IgD-negative memory B cell (primary cell): ENCODE results near the gene SETX. TPM values are rescaled to one million over a fixed set of nuclear protein-coding genes. Genes with fewer than 3 reads are reported as not detected.

Experiments used
- H3K27ac Mint-ChIP-seq, 3 donors: one replicate each; pipeline ENCODE4 v1.8.0; 2020 to 2022; ENCODE audit warnings: mild to moderate bottlenecking in 3 of 3, mixed read lengths in 3 of 3, moderate library complexity in 1 of 3
- H3K27me3 Mint-ChIP-seq: one replicate; pipeline ENCODE4 v1.8.0; 2021; ENCODE audit warnings: mixed read lengths
- H3K36me3 Mint-ChIP-seq: one replicate; pipeline ENCODE4 v1.8.0; 2020; ENCODE audit warnings: mild to moderate bottlenecking, mixed read lengths
- H3K4me1 Mint-ChIP-seq, 3 donors: one replicate each; pipeline ENCODE4 v1.8.0; 2020 to 2022; ENCODE audit warnings: mixed read lengths in 3 of 3, mild to moderate bottlenecking in 1 of 3
- H3K4me3 Mint-ChIP-seq, 4 donors: one replicate each; pipeline ENCODE4 v1.8.0; 2020 to 2022; ENCODE audit warnings: mild to moderate bottlenecking in 4 of 4, mixed read lengths in 4 of 4, moderate library complexity in 3 of 4
- H3K9me3 Mint-ChIP-seq, 3 donors: one replicate each; pipeline ENCODE4 v1.8.0; 2020 to 2021; ENCODE audit warnings: mixed read lengths in 3 of 3, mild to moderate bottlenecking in 1 of 3
- polyA plus RNA-seq: library from polyadenylated mRNA; unstranded; fragments of 300-500 nt; fragmentation: Illumina TruSeq; gene quantifications from one replicate; pipeline ENCODE4 v1.2.3, GENCODE V29; 2021

Gene SETX
- polyA plus RNA-seq, 1 donor from 2014 or later, result 39.3 TPM

- H3K4me1 Mint-ChIP-seq, result peaks cover 7 to 14% (median 10%) of the 10 kb centered on the region in 3 donors
- no peaks in the 10 kb centered on the region for H3K27me3 Mint-ChIP-seq
- H3K4me3 Mint-ChIP-seq, result no peak overlapping the region
- no peaks in the 10 kb centered on the region for H3K9me3 Mint-ChIP-seq
- H3K36me3 Mint-ChIP-seq, result peaks cover 15% of the 10 kb centered on the region
- H3K27ac Mint-ChIP-seq, result no peak overlapping the region
These were observed 26.2 kb downstream of the SETX start for GRCh38 chr9:132328580-132328979.

- Mint-ChIP-seq H3K27me3 (no peaks in the 10 kb centered on the region), H3K4me1 (peaks cover 10 to 14% (median 13%) of the 10 kb centered on the region in 3 donors), H3K4me3 (no peak overlapping the region), H3K27ac (peak overlapping the region in 1 of 3 donors; percentile 63), H3K36me3 (peaks cover 18% of the 10 kb centered on the region), H3K9me3 (no peaks in the 10 kb centered on the region)
These were observed 27.2 kb downstream of the SETX start for GRCh38 chr9:132327537-132327936.

GRCh38 chr9:132324425-132324824, 30.4 kb downstream of the SETX start:
- Mint-ChIP-seq H3K4me1 (peaks cover 17 to 27% (median 20%) of the 10 kb centered on the region in 3 donors), H3K9me3 (no peaks in the 10 kb centered on the region), H3K27ac (peak overlapping the region in 1 of 3 donors; percentile 59), H3K4me3 (no peak overlapping the region), H3K27me3 (no peaks in the 10 kb centered on the region), H3K36me3 (peaks cover 13% of the 10 kb centered on the region)

GRCh38 chr9:132319421-132320110, 35.2 kb downstream of the SETX start:
- Mint-ChIP-seq H3K27ac (peak overlapping the region in 1 of 3 donors; percentile 75), H3K27me3 (no peaks in the 10 kb centered on the region), H3K4me1 (peaks cover 20 to 25% (median 24%) of the 10 kb centered on the region in 3 donors), H3K4me3 (peak overlapping the region in 1 of 4 donors; percentile 61), H3K36me3 (peaks cover 3% of the 10 kb centered on the region), H3K9me3 (no peaks in the 10 kb centered on the region)

GRCh38 chr9:132312873-132313272, 41.9 kb downstream of the SETX start:
- H3K27ac Mint-ChIP-seq, result peak overlapping the region in 1 of 3 donors; percentile 4
- H3K4me1 Mint-ChIP-seq, result peaks cover 7 to 20% (median 15%) of the 10 kb centered on the region in 3 donors
- no peaks in the 10 kb centered on the region for H3K9me3 Mint-ChIP-seq
- H3K36me3 Mint-ChIP-seq, result peaks cover 2% of the 10 kb centered on the region
- peak overlapping the region in 1 of 4 donors; percentile 3 for H3K4me3 Mint-ChIP-seq
- no peaks in the 10 kb centered on the region for H3K27me3 Mint-ChIP-seq

- Mint-ChIP-seq H3K9me3 (no peaks in the 10 kb centered on the region), H3K27ac (peak overlapping the region in 1 of 3 donors; percentile 69), H3K36me3 (peaks cover 2% of the 10 kb centered on the region), H3K27me3 (no peaks in the 10 kb centered on the region), H3K4me1 (peaks cover 7 to 20% (median 15%) of the 10 kb centered on the region in 3 donors), H3K4me3 (peak overlapping the region in 1 of 4 donors; percentile 3)
These were observed 42.4 kb downstream of the SETX start for GRCh38 chr9:132312426-132312825.

GRCh38 chr9:132311978-132312377, 42.8 kb downstream of the SETX start:
- no peaks in the 10 kb centered on the region for H3K27me3 Mint-ChIP-seq
- H3K27ac Mint-ChIP-seq, result peak overlapping the region in 1 of 3 donors; percentile 69
- peaks cover 2% of the 10 kb centered on the region for H3K36me3 Mint-ChIP-seq
- no peak overlapping the region for H3K4me3 Mint-ChIP-seq
- no peaks in the 10 kb centered on the region for H3K9me3 Mint-ChIP-seq
- peaks cover 7 to 20% (median 15%) of the 10 kb centered on the region in 3 donors for H3K4me1 Mint-ChIP-seq

GRCh38 chr9:132309056-132309455, 45.7 kb downstream of the SETX start:
- peaks cover 5% of the 10 kb centered on the region for H3K36me3 Mint-ChIP-seq
- peaks cover 7 to 20% (median 15%) of the 10 kb centered on the region in 3 donors for H3K4me1 Mint-ChIP-seq

GRCh38 chr9:132301521-132301920, 53.3 kb downstream of the SETX start:
- H3K27me3 Mint-ChIP-seq, result no peaks in the 10 kb centered on the region
- peaks cover 3 to 12% (median 4%) of the 10 kb centered on the region in 3 donors for H3K4me1 Mint-ChIP-seq
- H3K36me3 Mint-ChIP-seq, result peaks cover 9% of the 10 kb centered on the region
- no peaks in the 10 kb centered on the region for H3K9me3 Mint-ChIP-seq
- no peak overlapping the region for H3K27ac Mint-ChIP-seq
- no peak overlapping the region for H3K4me3 Mint-ChIP-seq

More at GRCh38 chr9:132309056-132309455, 45.7 kb downstream of the SETX start:
- Mint-ChIP-seq H3K27ac (peak overlapping the region in 1 of 3 donors; percentile 5), H3K9me3 (no peaks in the 10 kb centered on the region), H3K27me3 (no peaks in the 10 kb centered on the region), H3K4me3 (no peak overlapping the region)

GRCh38 chr9:132299221-132299620, 55.6 kb downstream of the SETX start:
- no peaks in the 10 kb centered on the region for H3K9me3 Mint-ChIP-seq
- no peaks in the 10 kb centered on the region for H3K27me3 Mint-ChIP-seq
- H3K27ac Mint-ChIP-seq, result peak overlapping the region in 1 of 3 donors; percentile 80
- peaks cover 6% of the 10 kb centered on the region for H3K36me3 Mint-ChIP-seq
- no peak overlapping the region for H3K4me3 Mint-ChIP-seq
- H3K4me1 Mint-ChIP-seq, result peaks cover 4 to 15% (median 8%) of the 10 kb centered on the region in 3 donors

GRCh38 chr9:132295181-132295580, 59.6 kb downstream of the SETX start:
- Mint-ChIP-seq H3K27me3 (no peaks in the 10 kb centered on the region), H3K36me3 (peaks cover 3% of the 10 kb centered on the region), H3K4me3 (no peak overlapping the region), H3K4me1 (peaks cover 4 to 16% (median 8%) of the 10 kb centered on the region in 3 donors), H3K9me3 (no peaks in the 10 kb centered on the region), H3K27ac (peak overlapping the region in 2 of 3 donors; percentile 37 to 43)

GRCh38 chr9:132293145-132293721, 61.6 kb downstream of the SETX start:
- Mint-ChIP-seq H3K9me3 (no peaks in the 10 kb centered on the region), H3K27ac (no peak overlapping the region), H3K4me3 (no peak overlapping the region), H3K4me1 (peaks cover 4 to 12% (median 7%) of the 10 kb centered on the region in 3 donors), H3K27me3 (no peaks in the 10 kb centered on the region), H3K36me3 (no peaks in the 10 kb centered on the region)

- H3K27ac Mint-ChIP-seq, result peak overlapping the region in 2 of 3 donors; percentile 31 to 53
- no peaks in the 10 kb centered on the region for H3K36me3 Mint-ChIP-seq
These were observed 65.8 kb downstream of the SETX start for GRCh38 chr9:132288966-132289365.

GRCh38 chr9:132288361-132288760, 66.4 kb downstream of the SETX start:
- Mint-ChIP-seq H3K27me3 (no peaks in the 10 kb centered on the region), H3K4me3 (no peak overlapping the region), H3K36me3 (no peaks in the 10 kb centered on the region), H3K27ac (peak overlapping the region in 1 of 3 donors; percentile 31), H3K4me1 (peaks cover 0 to 5% (median 3%) of the 10 kb centered on the region in 3 donors), H3K9me3 (no peaks in the 10 kb centered on the region)

More at GRCh38 chr9:132288966-132289365, 65.8 kb downstream of the SETX start:
- Mint-ChIP-seq H3K27me3 (no peaks in the 10 kb centered on the region), H3K4me3 (no peak overlapping the region), H3K4me1 (peaks cover 0 to 5% (median 4%) of the 10 kb centered on the region in 3 donors), H3K9me3 (no peaks in the 10 kb centered on the region)

- Mint-ChIP-seq H3K9me3 (no peaks in the 10 kb centered on the region), H3K27ac (no peak overlapping the region), H3K4me1 (peaks cover 0 to 5% (median 0%) of the 10 kb centered on the region in 3 donors), H3K4me3 (no peak overlapping the region), H3K36me3 (no peaks in the 10 kb centered on the region), H3K27me3 (no peaks in the 10 kb centered on the region)
These were observed 67.5 kb downstream of the SETX start for GRCh38 chr9:132287256-132287760.
